CD4-positive, alpha-beta T cell treated with Interleukin-12 subunit alpha and Interleukin-12 subunit beta, for 1 hour (primary cell): ENCODE results near the gene E2F7.

Source experiments
- DNase-seq: peaks from one replicate; pipeline ENCODE4 v3.0.0-alpha.2; 2020

E2F7 gene

DNA sequence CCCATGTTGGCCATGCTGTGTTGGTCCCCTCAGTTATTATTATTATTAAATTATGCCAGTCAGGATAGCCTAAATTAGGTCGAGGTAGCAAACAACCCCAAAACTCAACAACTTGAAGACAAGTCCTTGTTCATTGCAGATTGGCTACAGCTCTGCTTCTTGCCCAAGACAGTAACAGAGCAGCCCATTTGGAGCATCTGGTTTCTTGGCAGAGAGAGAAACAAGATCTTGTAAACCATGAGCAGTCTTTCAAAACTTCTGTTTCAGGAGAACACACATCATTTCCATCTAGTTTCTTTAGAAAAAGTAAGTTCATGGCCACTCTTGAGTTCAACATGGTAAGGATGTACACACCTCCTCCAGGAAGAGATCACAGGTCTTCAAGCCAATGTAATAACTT lies 52.3 kb downstream of the E2F7 start:
- no peak for DNase-seq

DNA sequence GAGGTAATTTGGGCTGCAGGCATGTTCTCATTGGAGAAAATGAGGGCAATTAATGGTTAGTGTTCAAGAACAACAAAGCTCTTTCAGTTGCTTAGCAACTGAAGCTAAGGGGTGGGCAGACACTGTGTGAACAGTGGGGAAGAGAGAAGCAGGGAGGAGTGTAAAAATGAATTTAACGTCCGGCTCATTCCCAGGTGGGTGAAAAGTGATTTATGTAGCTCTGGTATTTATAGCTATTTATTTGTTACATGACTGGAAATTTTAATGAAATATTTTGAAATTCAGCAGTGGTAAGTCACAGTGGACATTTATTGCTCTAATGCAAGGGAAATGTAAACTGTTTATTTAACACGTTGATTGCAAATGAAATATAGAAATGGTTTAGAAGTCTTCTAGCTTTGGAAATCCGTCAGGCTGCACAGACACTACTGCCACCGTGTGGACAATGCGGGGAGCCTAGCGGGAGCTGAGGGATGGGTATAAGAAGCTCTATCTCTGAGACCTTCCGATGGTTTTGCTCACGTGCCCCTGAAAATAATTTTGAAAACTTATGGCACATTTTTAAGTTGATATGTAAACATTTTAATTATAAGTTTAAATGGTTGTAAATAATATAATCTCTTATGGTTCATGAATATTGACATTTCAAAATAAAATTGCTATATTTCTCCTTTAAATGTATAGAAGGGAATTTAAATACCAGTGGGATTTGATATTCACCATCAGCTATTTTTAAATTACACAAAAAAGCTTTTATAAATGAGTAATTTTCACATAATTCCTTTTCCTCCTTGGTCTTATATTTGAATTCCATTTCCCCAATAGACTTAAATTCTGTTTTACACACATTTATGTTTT lies 54.4 kb downstream of the E2F7 start:
- peak; percentile 57 for DNase-seq

DNA sequence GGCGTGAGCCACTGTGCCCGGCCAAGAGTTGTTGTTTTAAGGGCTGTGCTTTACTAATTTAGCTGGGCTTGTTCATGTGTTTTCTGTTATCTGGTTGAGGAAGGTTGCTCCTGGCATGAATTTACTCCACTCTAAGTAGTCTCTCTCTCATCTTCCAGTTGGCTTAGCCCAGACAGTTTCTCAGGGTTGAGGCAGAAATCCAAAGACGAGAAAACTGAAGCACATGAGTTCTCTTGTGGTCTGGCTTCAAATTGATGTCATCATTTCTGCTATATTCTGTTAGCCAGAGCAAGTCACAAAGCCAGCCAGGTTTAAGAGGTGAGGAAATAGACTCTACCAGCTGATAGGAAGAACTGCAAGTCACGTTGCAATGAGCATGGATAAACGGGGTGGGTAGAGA lies 57.9 kb downstream of the E2F7 start:
- DNase-seq = no peak

DNA sequence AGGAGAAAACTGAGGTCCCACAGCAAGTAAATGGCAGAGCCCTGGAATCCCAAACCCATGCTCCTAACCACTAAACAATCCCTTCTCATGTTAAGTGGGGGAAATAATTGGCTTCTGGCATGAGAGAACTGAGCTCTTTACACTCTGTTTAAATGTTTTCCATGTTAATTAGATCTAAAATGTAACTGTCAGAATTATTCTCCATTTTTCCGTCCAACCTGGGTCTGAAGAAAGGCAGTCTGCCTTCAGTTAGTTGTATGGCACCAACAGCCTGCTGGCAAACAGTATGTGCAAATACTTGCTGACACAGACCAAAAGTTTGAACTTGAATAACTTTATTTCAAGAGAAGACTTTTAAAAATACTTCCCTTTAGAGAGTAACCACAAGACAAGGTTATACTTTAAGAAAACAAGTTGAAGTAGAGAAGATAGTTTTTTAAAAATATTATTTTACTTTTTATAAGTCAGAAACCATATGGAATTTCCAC lies 59.7 kb downstream of the E2F7 start:
- no peak for DNase-seq

DNA sequence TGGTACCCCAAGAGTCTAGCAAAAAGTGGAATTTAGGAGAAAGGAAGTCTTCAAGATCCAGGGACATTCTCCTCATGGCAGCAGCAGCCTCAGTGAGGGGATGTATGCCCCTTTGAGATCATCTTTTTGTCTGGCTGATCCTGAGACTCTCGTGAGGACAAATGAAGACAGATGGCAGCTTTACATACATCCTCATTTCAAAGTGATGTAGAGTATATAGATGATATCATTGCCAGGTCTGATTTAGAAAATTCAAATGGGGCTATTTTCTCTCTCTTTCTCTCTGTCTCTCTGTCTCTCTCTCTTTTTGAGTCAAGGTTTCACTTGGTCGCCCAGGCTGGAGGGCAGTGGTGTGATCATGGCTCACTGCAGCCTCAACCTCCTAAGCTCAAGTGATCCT lies 61.5 kb downstream of the E2F7 start:
- DNase-seq = no peak

DNA sequence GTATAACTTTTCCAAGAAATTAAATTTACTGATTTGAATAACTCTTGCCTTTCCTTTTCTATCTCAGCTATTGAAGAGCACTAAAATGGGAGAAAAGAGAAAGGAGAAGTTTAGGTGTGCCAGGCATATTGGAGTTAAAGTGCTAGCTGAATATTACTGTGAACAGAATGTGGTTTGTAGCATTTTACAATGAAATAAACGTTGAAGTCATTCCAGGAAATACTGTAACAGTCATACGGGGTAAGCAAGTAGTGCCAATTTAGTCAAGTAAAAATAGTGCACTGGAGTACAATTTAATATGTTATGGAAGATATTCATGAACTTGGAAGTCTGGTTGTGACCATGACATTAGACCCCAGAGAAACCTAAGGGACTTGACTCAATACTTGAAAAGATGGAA lies 62.1 kb downstream of the E2F7 start:
- no peak for DNase-seq

DNA sequence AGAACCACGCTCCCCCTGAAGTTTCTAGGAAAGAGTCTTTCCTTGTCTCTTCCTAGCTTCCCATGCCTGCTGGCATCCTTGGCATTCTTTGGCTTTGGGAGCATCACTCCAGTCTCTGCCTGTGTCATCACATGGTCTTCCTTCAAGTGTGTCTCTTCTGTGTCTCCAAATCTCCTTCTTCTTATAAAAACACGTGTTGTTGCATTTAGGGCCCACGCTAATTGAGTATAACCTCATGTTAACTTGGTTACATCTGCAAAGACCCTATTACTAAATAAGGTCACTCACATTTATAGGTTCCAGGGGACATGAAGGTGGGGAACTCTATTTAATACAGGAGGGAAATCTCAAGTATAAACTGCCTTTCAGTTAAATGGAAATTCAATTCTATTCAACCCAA lies 63.0 kb downstream of the E2F7 start:
- DNase-seq = no peak

DNA sequence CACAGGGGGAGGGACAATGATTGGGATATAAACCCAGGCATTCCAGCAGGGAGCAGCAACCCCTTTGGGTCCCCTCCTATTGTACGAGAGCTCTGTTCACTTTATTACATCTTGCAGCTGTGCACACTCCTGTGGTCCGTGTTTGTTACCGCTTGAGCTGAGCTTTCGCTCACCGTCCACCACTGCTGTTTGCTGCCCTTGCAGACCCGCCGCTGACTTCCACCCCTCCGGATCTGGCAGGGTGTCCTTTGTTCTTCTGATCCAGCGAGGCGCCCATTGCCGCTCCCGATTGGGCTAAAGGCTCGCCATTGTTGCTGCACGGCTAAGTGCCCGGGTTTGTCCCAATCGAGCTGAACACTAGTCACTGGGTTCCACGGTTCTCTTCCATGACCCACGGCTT lies 64.1 kb downstream of the E2F7 start:
- DNase-seq = no peak

DNA sequence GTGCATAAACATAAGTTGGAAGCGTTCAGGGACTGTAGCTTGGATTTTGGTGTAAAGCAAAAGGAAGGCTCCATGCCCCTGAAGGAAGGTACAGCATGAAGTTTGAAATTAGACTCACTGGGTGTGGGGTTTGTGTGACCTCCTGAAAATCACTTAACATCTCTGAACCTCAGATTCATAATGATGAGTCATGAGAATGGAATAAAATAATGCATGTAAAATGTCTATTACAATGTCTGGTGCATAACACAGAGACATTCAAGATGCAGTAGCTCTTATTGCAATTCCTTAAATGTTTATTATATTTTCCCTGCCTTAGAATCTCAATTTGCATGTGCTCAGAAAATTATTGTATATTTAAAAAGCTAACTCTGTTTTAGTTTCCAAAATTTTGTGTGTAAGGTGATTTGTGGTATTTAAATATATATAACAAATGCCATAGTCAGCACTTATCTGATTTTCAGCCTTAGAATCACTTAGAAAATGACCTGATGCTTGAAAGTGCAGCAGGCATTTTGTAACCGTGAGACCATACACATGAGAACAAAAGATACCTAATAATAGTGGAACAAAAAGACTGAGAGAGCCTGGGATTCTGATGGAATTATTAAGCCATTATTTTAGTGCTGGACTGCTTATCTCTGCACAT lies 66.3 kb downstream of the E2F7 start:
- no peak for DNase-seq

DNA sequence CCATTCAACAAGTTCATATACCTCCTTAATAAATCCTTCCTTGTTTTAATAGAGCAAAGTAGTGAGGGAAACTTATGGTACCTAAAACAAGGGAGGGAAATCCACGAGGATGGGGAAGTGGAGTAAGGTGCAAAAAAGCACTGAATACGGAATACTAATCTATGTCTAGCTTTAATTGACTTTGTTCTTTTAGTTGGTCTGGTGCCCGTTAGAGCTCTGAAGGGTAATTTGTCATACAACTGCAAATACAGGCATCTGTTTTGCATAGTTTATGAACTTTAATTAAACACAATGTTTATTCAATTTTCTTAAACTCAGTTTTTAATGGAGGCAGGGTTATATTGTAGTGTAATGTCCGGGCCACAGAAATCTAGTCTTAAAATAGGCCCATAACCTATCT lies 67.0 kb downstream of the E2F7 start:
- no peak for DNase-seq

DNA sequence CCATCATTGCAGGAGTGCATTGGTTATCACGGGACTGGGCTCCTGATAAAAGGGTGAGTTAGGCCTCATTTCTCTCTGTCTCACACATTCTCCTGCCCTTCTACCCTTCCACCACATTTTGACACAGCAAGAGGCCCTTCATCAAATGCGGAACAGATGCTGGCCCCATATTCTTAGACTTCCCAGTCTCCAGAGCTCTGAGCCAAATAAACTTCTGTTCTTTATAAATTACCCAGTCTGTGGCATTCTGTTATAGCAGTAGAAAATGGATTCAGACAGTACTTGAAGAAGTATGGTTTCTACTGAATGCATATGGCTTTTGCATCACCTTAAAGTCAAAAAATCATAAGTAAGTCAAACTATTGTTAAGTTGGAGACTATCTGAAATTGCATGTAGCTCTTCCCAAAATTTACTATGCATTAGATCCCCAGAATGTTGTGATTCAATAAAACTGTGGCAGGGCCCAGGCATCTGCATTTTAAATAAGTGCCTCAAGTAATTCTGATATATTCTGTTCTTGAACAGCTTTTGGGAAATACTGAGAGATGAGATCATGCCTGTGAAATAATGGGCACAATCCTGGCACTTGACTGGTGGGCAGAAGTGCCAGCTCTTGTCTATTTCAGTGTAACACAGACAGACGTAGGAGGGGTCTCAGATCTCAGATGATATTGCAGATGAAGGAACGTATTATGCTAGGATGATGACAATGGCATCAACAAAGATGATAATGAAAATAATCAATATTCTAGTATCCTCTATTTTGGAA lies 68.2 kb downstream of the E2F7 start:
- DNase-seq = no peak

DNA sequence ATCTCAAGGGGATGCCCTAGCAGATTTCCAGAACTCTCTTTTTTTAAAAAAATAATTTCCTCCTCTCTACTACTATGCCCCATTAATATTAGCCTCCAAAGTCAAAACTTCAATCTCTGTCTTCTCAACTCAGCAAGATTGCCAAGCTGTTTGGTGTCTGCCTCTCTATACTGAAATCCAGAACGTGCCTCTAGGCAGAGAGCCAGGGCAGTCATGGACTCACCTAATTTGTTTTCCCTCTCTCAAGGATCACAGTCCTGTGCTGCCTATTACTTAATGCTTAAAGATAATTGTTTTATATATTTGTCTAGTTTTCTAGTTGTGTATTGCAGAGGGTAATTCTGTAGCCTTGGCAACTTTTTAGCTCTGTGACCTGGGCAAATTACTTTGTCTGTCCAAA lies 74.7 kb downstream of the E2F7 start:
- DNase-seq = no peak

DNA sequence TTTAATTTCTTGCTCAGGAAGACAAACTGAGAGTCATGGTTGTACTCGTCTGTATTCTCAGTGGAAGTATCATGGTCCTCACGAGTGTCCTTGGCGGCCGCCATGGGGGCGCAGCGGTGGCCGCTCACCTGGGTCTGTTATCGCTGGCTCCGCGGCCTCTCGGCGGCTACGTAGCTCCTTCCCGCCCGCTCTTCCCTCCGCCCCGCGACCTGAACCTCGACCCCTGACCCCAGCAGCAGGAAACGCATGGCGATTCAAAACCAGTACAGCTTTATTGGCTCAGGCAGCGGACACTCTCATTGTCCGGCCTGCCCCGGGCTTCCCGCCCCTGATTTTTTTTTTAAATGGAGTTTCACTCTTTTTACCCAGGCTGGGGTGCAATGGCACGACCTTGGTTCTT lies 80.8 kb downstream of the E2F7 start:
- no peak for DNase-seq

DNA sequence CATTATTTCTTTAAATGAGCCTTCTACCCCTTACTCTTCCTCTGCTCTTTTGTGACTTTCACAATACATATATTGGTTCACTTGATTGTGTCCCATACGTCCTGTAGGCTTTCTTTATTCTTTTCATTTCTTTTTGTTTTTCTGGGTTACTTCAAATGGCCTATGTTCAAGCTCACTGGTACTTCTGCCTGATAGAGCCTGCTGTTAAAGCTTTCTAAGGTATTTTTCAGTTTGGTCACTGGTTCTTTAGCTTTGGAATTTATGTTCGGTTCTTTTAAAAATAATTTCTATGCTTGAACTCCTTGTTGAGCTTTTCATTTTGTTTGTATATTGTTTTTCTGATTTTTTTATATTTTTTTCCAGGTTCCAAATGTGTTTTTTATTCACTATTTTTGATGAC lies 81.9 kb downstream of the E2F7 start:
- DNase-seq = no peak

DNA sequence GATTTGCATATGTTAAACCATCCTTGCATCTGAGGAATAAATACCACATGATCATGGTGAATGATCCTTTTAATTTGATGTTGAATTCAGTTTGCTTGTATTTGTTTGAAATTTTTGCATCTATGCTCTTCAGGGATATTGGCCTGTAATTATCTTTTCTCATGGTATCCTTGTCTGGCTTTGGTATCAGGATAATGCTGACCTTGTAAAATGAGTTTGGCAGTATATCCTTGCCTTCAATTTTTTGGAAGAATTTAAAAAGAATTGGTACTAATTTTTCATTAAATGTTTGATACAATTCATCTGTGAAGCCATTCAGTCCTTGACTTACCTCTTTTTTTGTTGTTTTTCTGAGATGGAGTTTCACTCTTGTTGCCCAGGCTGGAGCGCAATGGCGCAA lies 85.2 kb downstream of the E2F7 start:
- DNase-seq = no peak

DNA sequence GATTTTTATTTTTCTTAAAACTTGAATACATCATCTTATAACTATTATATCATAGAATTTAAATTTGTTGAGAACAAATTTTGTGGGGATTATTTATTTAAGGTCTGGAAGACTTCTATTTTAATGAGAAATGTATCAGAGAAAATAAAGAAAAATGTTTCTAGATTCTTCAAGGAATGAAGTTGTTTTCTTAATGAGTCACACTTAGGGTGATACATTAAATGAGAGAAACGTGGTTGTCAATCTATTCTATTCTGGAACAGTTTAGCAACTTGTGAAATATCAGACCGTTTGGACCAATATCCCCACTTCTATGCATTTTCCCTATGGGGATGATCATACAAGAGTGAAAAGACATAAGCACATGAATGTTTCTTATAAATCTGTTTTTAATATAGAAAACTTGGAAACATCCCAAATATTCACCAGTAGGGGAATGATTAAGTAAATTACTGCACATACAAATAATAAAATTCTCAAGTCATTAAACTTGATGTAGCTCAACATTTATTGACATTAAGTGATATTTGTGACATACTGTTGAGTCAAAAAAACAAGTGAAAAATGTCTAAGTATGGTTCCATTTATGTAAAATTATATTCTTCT lies 88.5 kb downstream of the E2F7 start:
- no peak for DNase-seq
